ENCODE data around the gene ARHGAP25. TPM values are rescaled to one million over a fixed set of nuclear protein-coding genes. Genes with fewer than 3 reads are reported as not detected.
"Not testable (repeated sequence)": the region's sequence is repeated elsewhere in the genome, so short reads cannot be mapped to it uniquely, and the experiment has no call there.

ARHGAP25 gene
- total RNA-seq, 1 donor from 2014 or later = 156 TPM

GRCh38 chr2:68784915-68785314 lies 50.3 kb downstream of the ARHGAP25 start:
- intact Hi-C loops (cut with micrococcal nuclease) = no loop called here

GRCh38 chr2:68787356-68787755 lies 52.7 kb downstream of the ARHGAP25 start:
- intact Hi-C loops (cut with micrococcal nuclease) = no loop called here

- intact Hi-C loops (cut with micrococcal nuclease) = no loop called here
Measured at GRCh38 chr2:68789603-68790002, 55.0 kb downstream of the ARHGAP25 start.

- intact Hi-C loops (cut with micrococcal nuclease) = no loop called here
Measured at GRCh38 chr2:68790600-68790999, 56.0 kb downstream of the ARHGAP25 start.

GRCh38 chr2:68791914-68792313 lies 57.3 kb downstream of the ARHGAP25 start:
- intact Hi-C loops (cut with micrococcal nuclease) = no loop called here

- intact Hi-C loops (cut with micrococcal nuclease) = no loop called here
Measured at GRCh38 chr2:68792751-68793150, 58.1 kb downstream of the ARHGAP25 start.

- intact Hi-C loops (cut with micrococcal nuclease) = no loop called here
Measured at GRCh38 chr2:68796295-68796905, 61.8 kb downstream of the ARHGAP25 start.

GRCh38 chr2:68798569-68798968 lies 64.0 kb downstream of the ARHGAP25 start:
- intact Hi-C loops (cut with micrococcal nuclease) = no loop called here

GRCh38 chr2:68799140-68800026 lies 64.8 kb downstream of the ARHGAP25 start:
- intact Hi-C loops (cut with micrococcal nuclease) = no loop called here

- intact Hi-C loops (cut with micrococcal nuclease) = no loop called here
Measured at GRCh38 chr2:68800027-68800401, 65.4 kb downstream of the ARHGAP25 start.

GRCh38 chr2:68800517-68800916 lies 65.9 kb downstream of the ARHGAP25 start:
- intact Hi-C loops (cut with micrococcal nuclease) = no loop called here

- intact Hi-C loops (cut with micrococcal nuclease) = not testable (repeated sequence)
Measured at GRCh38 chr2:68802161-68802560, 67.5 kb downstream of the ARHGAP25 start.

GRCh38 chr2:68805025-68805424 lies 70.4 kb downstream of the ARHGAP25 start:
- intact Hi-C loops (cut with micrococcal nuclease) = no loop called here

GRCh38 chr2:68806511-68807109 lies 72.0 kb downstream of the ARHGAP25 start:
- intact Hi-C loops (cut with micrococcal nuclease) = no loop called here

- intact Hi-C loops (cut with micrococcal nuclease) = no loop called here
Measured at GRCh38 chr2:68807821-68808266, 73.2 kb downstream of the ARHGAP25 start.

- intact Hi-C loops (cut with micrococcal nuclease) = no loop called here
Measured at GRCh38 chr2:68809324-68810240, 75.0 kb downstream of the ARHGAP25 start.

- intact Hi-C loops (cut with micrococcal nuclease) = no loop called here
Measured at GRCh38 chr2:68811364-68811763, 76.8 kb downstream of the ARHGAP25 start.

GRCh38 chr2:68812251-68812650 lies 77.6 kb downstream of the ARHGAP25 start:
- intact Hi-C loops (cut with micrococcal nuclease) = no loop called here

GRCh38 chr2:68813596-68813995 lies 79.0 kb downstream of the ARHGAP25 start:
- intact Hi-C loops (cut with micrococcal nuclease) = no loop called here

- intact Hi-C loops (cut with micrococcal nuclease) = no loop called here
Measured at GRCh38 chr2:68817306-68817705, 82.7 kb downstream of the ARHGAP25 start.

- intact Hi-C loops (cut with micrococcal nuclease) = no loop called here
Measured at GRCh38 chr2:68819556-68819955, 84.9 kb downstream of the ARHGAP25 start.

All from T-helper 1 cell treated with Interleukin-12 subunit alpha and Interleukin-12 subunit beta and Interleukin-4 antibody, amounts not matched to agents 30 ng/mL and 1 ng/mL, for 36 hours (primary cell).